Activated B cell treated with CpG ODN at 0.5 μM for 24 hours (primary cell): ENCODE measurements around the gene COL3A1. TPM values are rescaled to one million over a fixed set of nuclear protein-coding genes. Genes with fewer than 3 reads are reported as not detected.

Source experiments
- ATAC-seq: fragments of 200-7000 bp; cut with Tn5 transposase; one replicate; pipeline ENCODE4 v1.10.0; 2021; ENCODE audit warnings: low read depth, mild to moderate bottlenecking, moderate library complexity
- CTCF ChIA-PET: fragments of 350-600 bp; sonication (Branson Sonifier 250); formaldehyde crosslinking; loops from one replicate; lab custom pipeline; 2021; ENCODE audit warnings: antibody characterized with exemption; lab: Charles Lee
- POLR2A ChIA-PET: fragments of 350-600 bp; sonication (Branson Sonifier 250); formaldehyde crosslinking; loops from one replicate; lab custom pipeline; 2021; ENCODE audit warnings: antibody characterized with exemption; lab: Charles Lee
- DNase-seq: peaks from one replicate; pipeline ENCODE4 v3.0.0; 2022
- H3K27ac Mint-ChIP-seq: one replicate; pipeline ENCODE4 v1.8.0; 2020; ENCODE audit warnings: mixed read lengths
- H3K27me3 Mint-ChIP-seq: one replicate; pipeline ENCODE4 v1.8.0; 2021; ENCODE audit warnings: mixed read lengths
- H3K36me3 Mint-ChIP-seq: one replicate; pipeline ENCODE4 v1.8.0; 2021; ENCODE audit warnings: low read depth, mixed read lengths
- H3K4me1 Mint-ChIP-seq: one replicate; pipeline ENCODE4 v1.8.0; 2021; ENCODE audit warnings: mixed read lengths
- H3K4me3 Mint-ChIP-seq: one replicate; pipeline ENCODE4 v1.8.0; 2020; ENCODE audit warnings: mild to moderate bottlenecking, mixed read lengths
- H3K9me3 Mint-ChIP-seq: one replicate; pipeline ENCODE4 v1.8.0; 2020; ENCODE audit warnings: mixed read lengths
- CTCF ChIP-seq: fragments of 200-600 bp; IDR thresholded peaks from one replicate; pipeline ENCODE4 v1.8.0; 2022; ENCODE audit warnings: antibody characterized with exemption, mild to moderate bottlenecking
- intact Hi-C: fragments of 100-400 bp; cut with micrococcal nuclease; formaldehyde crosslinking; loops from one replicate; pipeline ENCODE4 v1.15.1; 2024
- total RNA-seq: library from RNA; stranded (reverse); gene quantifications from 2 replicates; pipeline ENCODE4 v1.2.3, GENCODE V29; 2022

COL3A1 gene
- total RNA-seq, 1 donor from 2014 or later, result not detected

GRCh38 chr2:188957646-188958045 is 16.5 kb upstream of the COL3A1 start:
- no peak for ATAC-seq
- Mint-ChIP-seq H3K4me1 (no peaks in the 10 kb centered on the region), H3K4me3 (no peak overlapping the region), H3K9me3 (no peaks in the 10 kb centered on the region), H3K27me3 (no peaks in the 10 kb centered on the region), H3K27ac (no peak overlapping the region), H3K36me3 (no peaks in the 10 kb centered on the region)
- intact Hi-C loops, result no loop called here
- TF ChIP-seq CTCF, result no peak
- POLR2A ChIA-PET, result no interaction called here
- no peak for DNase-seq
- CTCF ChIA-PET, result no interaction called here

GRCh38 chr2:188963741-188964140 is 10.4 kb upstream of the COL3A1 start:
- no peaks in the 10 kb centered on the region for H3K27me3 Mint-ChIP-seq
- H3K27ac Mint-ChIP-seq, result no peak overlapping the region
- no peak for ATAC-seq
- no peak for TF ChIP-seq CTCF
- ChIA-PET POLR2A (no interaction called here), CTCF (no interaction called here)
- no peaks in the 10 kb centered on the region for H3K36me3 Mint-ChIP-seq
- H3K4me3 Mint-ChIP-seq, result no peak overlapping the region
- intact Hi-C loops, result no loop called here
- no peaks in the 10 kb centered on the region for H3K9me3 Mint-ChIP-seq
- no peaks in the 10 kb centered on the region for H3K4me1 Mint-ChIP-seq
- DNase-seq, result no peak

GRCh38 chr2:188964976-188965546 is 9.1 kb upstream of the COL3A1 start:
- ATAC-seq, result no peak
- Mint-ChIP-seq H3K27me3 (no peaks in the 10 kb centered on the region), H3K4me1 (no peaks in the 10 kb centered on the region), H3K36me3 (no peaks in the 10 kb centered on the region), H3K9me3 (no peaks in the 10 kb centered on the region), H3K4me3 (no peak overlapping the region), H3K27ac (no peak overlapping the region)
- intact Hi-C loops, result no loop called here
- CTCF ChIA-PET, result no interaction called here
- no peak for TF ChIP-seq CTCF
- no peak for DNase-seq
- POLR2A ChIA-PET, result no interaction called here

GRCh38 chr2:188965563-188965962 is 8.6 kb upstream of the COL3A1 start:
- ChIA-PET POLR2A (no interaction called here), CTCF (no interaction called here)
- intact Hi-C loops, result no loop called here
- Mint-ChIP-seq H3K27ac (no peak overlapping the region), H3K9me3 (no peaks in the 10 kb centered on the region), H3K36me3 (no peaks in the 10 kb centered on the region), H3K27me3 (no peaks in the 10 kb centered on the region), H3K4me3 (no peak overlapping the region), H3K4me1 (no peaks in the 10 kb centered on the region)
- TF ChIP-seq CTCF, result no peak
- no peak for ATAC-seq
- no peak for DNase-seq

GRCh38 chr2:188966079-188966571 is 8.0 kb upstream of the COL3A1 start:
- DNase-seq (no peak), ATAC-seq (no peak)
- H3K36me3 Mint-ChIP-seq, result no peaks in the 10 kb centered on the region
- H3K9me3 Mint-ChIP-seq, result no peaks in the 10 kb centered on the region
- intact Hi-C loops, result no loop called here
- no peak for TF ChIP-seq CTCF
- CTCF ChIA-PET, result no interaction called here
- H3K27me3 Mint-ChIP-seq, result no peaks in the 10 kb centered on the region
- POLR2A ChIA-PET, result no interaction called here
- no peak overlapping the region for H3K4me3 Mint-ChIP-seq
- H3K27ac Mint-ChIP-seq, result no peak overlapping the region
- H3K4me1 Mint-ChIP-seq, result no peaks in the 10 kb centered on the region
